ENCODE results near the gene ANKS1B.

The ANKS1B gene

GRCh38 chr12:98818239-98818638, 1166.5 kb downstream of the ANKS1B start (continued):
- TF ChIP-seq KLF9 (tag by site-specific recombination; IDR thresholded peaks at IDR 0.05; ENCODE audit: low read depth) (no peak), PRDM6 (tag by site-specific recombination; IDR thresholded peaks at IDR 0.05) (no peak), ZEB2 (tag by site-specific recombination; IDR thresholded peaks at IDR 0.05) (no peak), PBX3 (CRISPR knock-in tag; IDR thresholded peaks at IDR 0.05) (no peak)

- no peak for TF ChIP-seq ZNF146 (tag by site-specific recombination; IDR thresholded peaks at IDR 0.05)
- TF ChIP-seq TRIM28 (IDR thresholded peaks at IDR 0.05; ENCODE audit: borderline replicate concordance, low read length), result no peak
- TF ChIP-seq ZNF639 (tag by site-specific recombination; IDR thresholded peaks at IDR 0.05), result no peak
- no peak for TF ChIP-seq ZEB2 (tag by site-specific recombination; IDR thresholded peaks at IDR 0.05)
- no peak for TF ChIP-seq ZNF426 (tag by site-specific recombination; IDR thresholded peaks at IDR 0.05)
- TF ChIP-seq ZNF341 (tag by site-specific recombination; IDR thresholded peaks at IDR 0.05; ENCODE audit: low read depth), result no peak
- POLR2A ChIA-PET, result no interaction called here
- no peaks in the 10 kb centered on the region for H3K36me3 ChIP-seq (ENCODE audit: control insufficient read depth in 2 of 2, insufficient read depth in 1 of 2, low read length in 2 of 2)
- no peaks in the 10 kb centered on the region for H3K9me3 ChIP-seq (ENCODE audit: control insufficient read depth, insufficient read depth, low read depth, low read length)
- CTCF ChIA-PET, result interaction anchor here (0.6 to 0.7 kb wide), 2 partner anchors 75 to 181 kb away, joined by 3 read pairs; no protein-coding TSS in a partner anchor
- no peaks in the 10 kb centered on the region for H3K4me1 ChIP-seq (ENCODE audit: control insufficient read depth, insufficient read depth, low read length)
- no peak overlapping the region for H3K4me3 ChIP-seq (ENCODE audit: low read depth, low read length)
- H3K27ac ChIP-seq (ENCODE audit: extremely low read depth, low read depth, low read length), result no peak overlapping the region
Measured at GRCh38 chr12:98817742-98818141, 1167.0 kb downstream of the ANKS1B start.

GRCh38 chr12:98816720-98817119, 1168.0 kb downstream of the ANKS1B start:
- H3K27ac ChIP-seq (ENCODE audit: extremely low read depth, low read depth, low read length), result no peak overlapping the region
- no peaks in the 10 kb centered on the region for H3K4me1 ChIP-seq (ENCODE audit: control insufficient read depth, insufficient read depth, low read length)
- CTCF ChIA-PET, result no interaction called here
- POLR2A ChIA-PET, result no interaction called here
- no peaks in the 10 kb centered on the region for H3K36me3 ChIP-seq (ENCODE audit: control insufficient read depth in 2 of 2, insufficient read depth in 1 of 2, low read length in 2 of 2)
- no peak overlapping the region for H3K4me3 ChIP-seq (ENCODE audit: low read depth, low read length)
- H3K9me3 ChIP-seq (ENCODE audit: control insufficient read depth, insufficient read depth, low read depth, low read length), result no peaks in the 10 kb centered on the region
- TF ChIP-seq ZNF248 (tag by site-specific recombination; IDR thresholded peaks at IDR 0.05), result no peak
- no peak for TF ChIP-seq ZNF423 (tag by site-specific recombination; IDR thresholded peaks at IDR 0.05)
- TF ChIP-seq ZNF529 (tag by site-specific recombination; IDR thresholded peaks at IDR 0.05; ENCODE audit: insufficient replicate concordance), result no peak
- no peak for TF ChIP-seq PRDM10 (tag by site-specific recombination; IDR thresholded peaks at IDR 0.05)
- TF ChIP-seq ZNF221 (tag by site-specific recombination; IDR thresholded peaks at IDR 0.05; ENCODE audit: borderline replicate concordance), result no peak
- no peak for TF ChIP-seq ZNF768 (tag by site-specific recombination; IDR thresholded peaks at IDR 0.05)
- TF ChIP-seq CTCF (tag by site-specific recombination; IDR thresholded peaks at IDR 0.05), result no peak
- TF ChIP-seq ZNF521 (tag by site-specific recombination; IDR thresholded peaks at IDR 0.05), result no peak
- TF ChIP-seq REPIN1 (tag by site-specific recombination; IDR thresholded peaks at IDR 0.05; ENCODE audit: low read depth), result no peak
- no peak for TF ChIP-seq HOXA7 (CRISPR knock-in tag; IDR thresholded peaks at IDR 0.05; ENCODE audit: borderline replicate concordance)
- TF ChIP-seq ZSCAN4 (tag by site-specific recombination; IDR thresholded peaks at IDR 0.05), result no peak
- no peak for TF ChIP-seq ZNF26 (tag by site-specific recombination; IDR thresholded peaks at IDR 0.05)
- TF ChIP-seq ZNF146 (tag by site-specific recombination; IDR thresholded peaks at IDR 0.05), result no peak

Measured in HEK293 (cell line).